Mammary epithelial cell (primary cell): ENCODE results near the gene MAP4K4.
"Not testable (repeated sequence)": the region's sequence is repeated elsewhere in the genome, so short reads cannot be mapped to it uniquely, and the experiment has no call there.

Source experiments
- CTCF ChIP-seq, 2 donors: IDR thresholded peaks in 1 of 2; conservative IDR thresholded peaks in 1 of 2; 2 replicates each; pipeline ENCODE4 v1.5.1; 2011 to 2012; ENCODE audit warnings: inconsistent platforms in 2 of 2, low read length in 2 of 2, mild to moderate bottlenecking in 2 of 2, control low read depth in 1 of 2, low read depth in 1 of 2; ENCODE audit not compliant: insufficient read depth in 1 of 2; ENCODE audit errors: extremely low read depth in 1 of 2
- EZH2 ChIP-seq: IDR thresholded peaks from 2 replicates; pipeline ENCODE4 v1.6.1; 2012; ENCODE audit warnings: low read length, inconsistent platforms, borderline replicate concordance

- TF ChIP-seq CTCF (conservative IDR thresholded peaks at IDR 0.05 in 1 of 2, IDR thresholded peaks at IDR 0.05 in 1 of 2; ENCODE audit: extremely low read depth in 1 of 2, insufficient read depth in 1 of 2, low read depth in 1 of 2, low read length in 2 of 2); EZH2: not testable (repeated sequence)
These were observed 226.8 kb downstream of the MAP4K4 start for GRCh38 chr2:101924311-101924710.
